Stomach (tissue), 4 donors: Measurements from ENCODE around the gene GLCCI1.

Experiments
- EP300 ChIP-seq: sonication (generic); formaldehyde crosslinking; IDR thresholded peaks from one replicate; pipeline ENCODE4 v1.6.1; 2017; ENCODE audit warnings: antibody characterized with exemption
- POLR2A ChIP-seq, 4 donors: fragments of 450-650 bp; IDR thresholded peaks; one replicate each; pipeline ENCODE4 v1.6.1; 2016; ENCODE audit warnings: antibody characterized with exemption in 4 of 4, control low read depth in 2 of 4, mild to moderate bottlenecking in 1 of 4, moderate library complexity in 1 of 4
- TF ChIP-seq, protein P1 (sequence below), 7 experiments: fragments of 450-650 bp in 4 of 7; fragments of 200-600 bp in 3 of 7; sonication (generic) in 3 of 7; IDR thresholded peaks; one replicate each; pipeline ENCODE4 v1.5.1; 2016 to 2019; ENCODE audit warnings: antibody characterized with exemption in 7 of 7, control low read depth in 2 of 7, mild to moderate bottlenecking in 1 of 7

DNA sequence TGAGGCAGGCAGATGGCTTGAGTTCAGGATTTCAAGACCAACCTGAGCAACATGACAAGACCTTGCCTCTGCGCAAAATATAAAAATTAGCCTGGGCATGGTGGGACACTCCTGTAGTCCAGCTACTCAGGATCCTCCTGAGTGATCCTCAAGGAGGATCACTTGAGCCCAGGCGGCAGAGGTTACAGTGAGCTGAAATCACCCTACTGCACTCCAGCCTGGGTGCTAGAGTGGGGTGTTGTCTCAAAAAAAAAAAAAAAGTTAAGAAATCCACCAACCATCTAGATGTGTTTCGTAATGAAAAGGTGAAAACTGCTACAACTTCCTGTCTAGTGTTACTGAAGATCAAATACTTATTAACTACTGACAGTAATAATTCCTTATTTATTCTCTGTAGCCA, 8.1 kb downstream of the GLCCI1 start:
- TF ChIP-seq EP300 (no peak), POLR2A (IDR thresholded peaks at IDR 0.05) (no peak)
- TF ChIP-seq, protein P1, sequence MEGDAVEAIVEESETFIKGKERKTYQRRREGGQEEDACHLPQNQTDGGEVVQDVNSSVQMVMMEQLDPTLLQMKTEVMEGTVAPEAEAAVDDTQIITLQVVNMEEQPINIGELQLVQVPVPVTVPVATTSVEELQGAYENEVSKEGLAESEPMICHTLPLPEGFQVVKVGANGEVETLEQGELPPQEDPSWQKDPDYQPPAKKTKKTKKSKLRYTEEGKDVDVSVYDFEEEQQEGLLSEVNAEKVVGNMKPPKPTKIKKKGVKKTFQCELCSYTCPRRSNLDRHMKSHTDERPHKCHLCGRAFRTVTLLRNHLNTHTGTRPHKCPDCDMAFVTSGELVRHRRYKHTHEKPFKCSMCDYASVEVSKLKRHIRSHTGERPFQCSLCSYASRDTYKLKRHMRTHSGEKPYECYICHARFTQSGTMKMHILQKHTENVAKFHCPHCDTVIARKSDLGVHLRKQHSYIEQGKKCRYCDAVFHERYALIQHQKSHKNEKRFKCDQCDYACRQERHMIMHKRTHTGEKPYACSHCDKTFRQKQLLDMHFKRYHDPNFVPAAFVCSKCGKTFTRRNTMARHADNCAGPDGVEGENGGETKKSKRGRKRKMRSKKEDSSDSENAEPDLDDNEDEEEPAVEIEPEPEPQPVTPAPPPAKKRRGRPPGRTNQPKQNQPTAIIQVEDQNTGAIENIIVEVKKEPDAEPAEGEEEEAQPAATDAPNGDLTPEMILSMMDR (IDR thresholded peaks at IDR 0.05), result no peak
